HUES48 (cell line): ENCODE results near the gene PPP1R10.
A peak's percentile ranks its signal among the peaks of the same experiment; 100 is the strongest.

Source experiments
- H3K27ac ChIP-seq: one replicate; pipeline ENCODE4 v1.7.0; 2013; ENCODE audit warnings: low read depth, low read length, inconsistent platforms
- H3K27me3 ChIP-seq: 2 replicates; pipeline ENCODE4 v1.6.1; 2013; ENCODE audit warnings: mild to moderate bottlenecking, low read length; ENCODE audit not compliant: control insufficient read depth, insufficient read depth
- H3K36me3 ChIP-seq: 2 replicates; pipeline ENCODE4 v1.6.1; 2013; ENCODE audit warnings: low read length; ENCODE audit not compliant: control insufficient read depth, insufficient read depth
- H3K4me1 ChIP-seq: 2 replicates; pipeline ENCODE4 v1.6.1; 2013; ENCODE audit warnings: mild to moderate bottlenecking, low read length; ENCODE audit not compliant: control insufficient read depth, insufficient read depth
- H3K4me3 ChIP-seq: 2 replicates; pipeline ENCODE4 v1.5.1; 2013; ENCODE audit warnings: mild to moderate bottlenecking, low read depth, low read length
- H3K9ac ChIP-seq: 2 replicates; pipeline ENCODE4 v1.6.1; 2013; ENCODE audit warnings: mild to moderate bottlenecking, low read depth, low read length, moderate library complexity
- H3K9me3 ChIP-seq: 2 replicates; pipeline ENCODE4 v1.6.1; 2013; ENCODE audit warnings: low read length; ENCODE audit not compliant: control insufficient read depth, insufficient read depth

The PPP1R10 gene

DNA sequence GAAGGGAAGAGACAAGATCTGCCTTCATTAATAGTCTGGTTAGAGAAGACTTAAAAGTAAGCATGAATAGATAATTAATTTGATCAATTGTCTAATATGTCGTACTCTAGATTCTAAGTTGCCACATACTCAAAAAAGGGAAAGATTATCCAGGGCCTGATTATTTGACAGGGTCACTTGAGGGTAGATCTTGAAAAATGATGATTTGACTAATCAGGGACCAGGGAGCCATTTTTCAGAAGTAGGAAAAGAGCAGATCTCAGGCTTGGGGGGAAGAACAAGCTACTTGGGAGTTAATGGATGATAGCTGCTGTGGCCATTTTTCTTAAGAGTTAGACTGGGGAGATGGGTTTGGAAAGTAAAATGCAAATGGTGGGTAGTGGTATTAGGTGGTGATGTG is 24.8 kb downstream of the PPP1R10 start:
- Histone ChIP-seq H3K4me3 (no peak overlapping the region), H3K27me3 (no peaks in the 10 kb centered on the region), H3K9ac (no peak overlapping the region), H3K27ac (no peak overlapping the region), H3K36me3 (peaks cover 72% of the 10 kb centered on the region), H3K4me1 (no peaks in the 10 kb centered on the region), H3K9me3 (no peaks in the 10 kb centered on the region)

GRCh38 chr6:30591008-30591407 is 26.0 kb downstream of the PPP1R10 start:
- no peak overlapping the region for H3K9ac ChIP-seq
- no peaks in the 10 kb centered on the region for H3K9me3 ChIP-seq
- no peaks in the 10 kb centered on the region for H3K27me3 ChIP-seq
- H3K4me3 ChIP-seq: no peak overlapping the region
- H3K27ac ChIP-seq: no peak overlapping the region
- peaks cover 85% of the 10 kb centered on the region for H3K36me3 ChIP-seq
- H3K4me1 ChIP-seq: no peaks in the 10 kb centered on the region

DNA sequence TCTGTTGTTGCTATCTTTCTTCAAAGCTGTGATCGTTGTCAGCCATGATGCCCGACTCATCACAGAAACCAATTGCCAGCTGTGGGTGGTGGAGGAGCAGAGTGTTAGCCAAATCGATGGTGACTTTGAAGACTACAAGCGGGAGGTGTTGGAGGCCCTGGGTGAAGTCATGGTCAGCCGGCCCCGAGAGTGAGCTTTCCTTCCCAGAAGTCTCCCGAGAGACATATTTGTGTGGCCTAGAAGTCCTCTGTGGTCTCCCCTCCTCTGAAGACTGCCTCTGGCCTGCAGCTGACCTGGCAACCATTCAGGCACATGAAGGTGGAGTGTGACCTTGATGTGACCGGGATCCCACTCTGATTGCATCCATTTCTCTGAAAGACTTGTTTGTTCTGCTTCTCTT is 26.5 kb downstream of the PPP1R10 start:
- H3K9ac ChIP-seq: no peak overlapping the region
- H3K9me3 ChIP-seq: no peaks in the 10 kb centered on the region
- no peaks in the 10 kb centered on the region for H3K4me1 ChIP-seq
- no peaks in the 10 kb centered on the region for H3K27me3 ChIP-seq
- peaks cover 90% of the 10 kb centered on the region for H3K36me3 ChIP-seq
- no peak overlapping the region for H3K4me3 ChIP-seq
- H3K27ac ChIP-seq: no peak overlapping the region

DNA sequence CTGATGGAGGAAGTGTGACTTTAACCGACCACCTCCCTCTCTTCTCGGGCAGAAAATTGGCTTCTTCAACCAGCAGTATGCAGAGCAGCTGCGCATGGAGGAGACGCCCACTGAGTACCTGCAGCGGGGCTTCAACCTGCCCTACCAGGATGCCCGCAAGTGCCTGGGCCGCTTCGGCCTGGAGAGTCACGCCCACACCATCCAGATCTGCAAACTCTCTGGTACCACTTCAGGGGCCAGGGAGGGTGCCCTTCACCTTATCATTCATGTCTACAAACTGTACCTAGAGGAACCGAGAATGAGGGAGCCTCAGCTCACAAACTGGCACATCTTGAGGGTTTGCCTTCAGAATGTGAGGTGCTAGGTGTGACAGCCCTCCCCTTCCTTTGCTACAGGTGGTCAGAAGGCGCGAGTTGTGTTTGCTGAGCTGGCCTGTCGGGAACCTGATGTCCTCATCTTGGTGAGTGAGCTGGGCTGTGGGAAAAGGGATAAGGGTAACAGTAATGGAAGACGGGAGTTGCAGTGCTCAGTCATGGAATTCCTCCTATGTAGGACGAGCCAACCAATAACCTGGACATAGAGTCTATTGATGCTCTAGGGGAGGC is 27.2 kb downstream of the PPP1R10 start:
- H3K4me1 ChIP-seq: no peaks in the 10 kb centered on the region
- H3K4me3 ChIP-seq: no peak overlapping the region
- no peaks in the 10 kb centered on the region for H3K9me3 ChIP-seq
- H3K27ac ChIP-seq: no peak overlapping the region
- no peak overlapping the region for H3K9ac ChIP-seq
- H3K36me3 ChIP-seq: peaks cover 94% of the 10 kb centered on the region
- no peaks in the 10 kb centered on the region for H3K27me3 ChIP-seq

GRCh38 chr6:30583921-30584320 is 33.1 kb downstream of the PPP1R10 start:
- H3K27ac ChIP-seq: no peak overlapping the region

GRCh38 chr6:30578051-30578450 is 39.0 kb downstream of the PPP1R10 start:
- H3K9ac ChIP-seq: no peak overlapping the region
- no peak overlapping the region for H3K4me3 ChIP-seq
- H3K36me3 ChIP-seq: peaks cover 84% of the 10 kb centered on the region
- no peaks in the 10 kb centered on the region; the same call in 1 of the 2 replicates for H3K9me3 ChIP-seq
- no peaks in the 10 kb centered on the region for H3K27me3 ChIP-seq
- no peak overlapping the region for H3K27ac ChIP-seq
- H3K4me1 ChIP-seq: no peaks in the 10 kb centered on the region

More at GRCh38 chr6:30583921-30584320, 33.1 kb downstream of the PPP1R10 start:
- Histone ChIP-seq H3K4me3 (no peak overlapping the region), H3K9ac (no peak overlapping the region), H3K36me3 (peaks cover 95% of the 10 kb centered on the region), H3K4me1 (no peaks in the 10 kb centered on the region), H3K9me3 (no peaks in the 10 kb centered on the region), H3K27me3 (no peaks in the 10 kb centered on the region)

DNA sequence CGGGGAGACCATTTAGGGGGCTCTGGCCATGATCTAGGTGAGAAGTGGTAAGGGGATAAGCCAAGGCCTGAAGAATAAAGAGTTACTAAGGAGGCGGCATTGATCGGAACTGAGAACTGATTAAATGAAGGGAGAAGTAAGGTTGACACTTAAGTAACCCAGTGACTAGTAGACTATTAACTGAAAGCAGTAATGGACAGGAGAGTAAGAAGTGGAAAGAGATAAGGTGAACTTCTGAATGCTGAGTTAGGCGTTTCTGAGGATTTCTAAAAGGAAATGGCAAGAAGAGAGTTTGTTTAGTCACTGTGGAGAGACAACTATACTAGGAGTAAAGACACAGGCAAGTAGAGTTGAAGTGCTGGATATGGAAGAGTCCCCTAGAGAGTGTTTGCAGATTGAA is 43.9 kb downstream of the PPP1R10 start:
- Histone ChIP-seq H3K4me3 (no peak overlapping the region), H3K9me3 (no peaks in the 10 kb centered on the region; the same call in 1 of the 2 replicates), H3K4me1 (peaks cover 9% of the 10 kb centered on the region), H3K27me3 (no peaks in the 10 kb centered on the region), H3K9ac (no peak overlapping the region), H3K36me3 (peaks cover 45% of the 10 kb centered on the region), H3K27ac (no peak overlapping the region)

DNA sequence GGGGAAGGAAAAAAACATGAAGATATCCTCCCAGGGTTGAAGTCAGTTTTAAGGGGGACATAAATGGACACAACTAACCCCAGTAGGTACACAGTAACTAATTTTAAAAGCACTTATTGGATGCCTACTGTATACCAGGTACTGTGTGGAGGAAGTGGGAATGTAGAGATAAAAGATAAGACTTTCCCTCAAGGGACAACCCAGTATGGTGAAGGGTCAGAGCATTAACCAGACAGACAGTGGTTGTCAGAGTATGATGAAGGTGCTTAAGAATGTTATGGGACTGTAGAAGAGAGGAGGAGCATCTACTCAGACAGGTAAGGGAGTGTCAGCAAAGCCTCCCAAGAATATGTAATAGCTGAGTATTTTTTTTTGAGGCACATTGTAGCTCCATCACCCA is 44.9 kb downstream of the PPP1R10 start:
- H3K27me3 ChIP-seq: no peaks in the 10 kb centered on the region
- H3K4me3 ChIP-seq: peak overlapping the region; percentile 94
- peaks cover 35% of the 10 kb centered on the region for H3K36me3 ChIP-seq
- H3K9ac ChIP-seq: peak overlapping the region; percentile 93
- H3K9me3 ChIP-seq: no peaks in the 10 kb centered on the region
- peaks cover 9% of the 10 kb centered on the region for H3K4me1 ChIP-seq
- no peak overlapping the region for H3K27ac ChIP-seq

GRCh38 chr6:30571762-30572082 is 45.3 kb downstream of the PPP1R10 start:
- H3K9me3 ChIP-seq: no peaks in the 10 kb centered on the region
- peaks cover 9% of the 10 kb centered on the region for H3K4me1 ChIP-seq
- H3K36me3 ChIP-seq: peaks cover 31% of the 10 kb centered on the region
- H3K9ac ChIP-seq: peak overlapping the region; percentile 93
- H3K27me3 ChIP-seq: no peaks in the 10 kb centered on the region
- peak overlapping the region; percentile 88 for H3K27ac ChIP-seq
- peak overlapping the region; percentile 94 for H3K4me3 ChIP-seq

GRCh38 chr6:30571075-30571761 is 45.8 kb downstream of the PPP1R10 start, which contains the start of gene ABCF1:
ABCF1 (plus strand) TSS chr6:30571442; CDS start chr6:30571488, 46 bp downstream.
- H3K27ac ChIP-seq: peak within 1 kb of the TSS; percentile 88
- H3K4me1 ChIP-seq: peaks cover 9% of the 10 kb centered on the region
- peaks cover 27% of the 10 kb centered on the region for H3K36me3 ChIP-seq
- H3K9ac ChIP-seq: peak within 1 kb of the TSS; percentile 93
- no peaks in the 10 kb centered on the region for H3K9me3 ChIP-seq
- H3K4me3 ChIP-seq: peak within 1 kb of the TSS; percentile 94
- H3K27me3 ChIP-seq: no peaks in the 10 kb centered on the region

DNA sequence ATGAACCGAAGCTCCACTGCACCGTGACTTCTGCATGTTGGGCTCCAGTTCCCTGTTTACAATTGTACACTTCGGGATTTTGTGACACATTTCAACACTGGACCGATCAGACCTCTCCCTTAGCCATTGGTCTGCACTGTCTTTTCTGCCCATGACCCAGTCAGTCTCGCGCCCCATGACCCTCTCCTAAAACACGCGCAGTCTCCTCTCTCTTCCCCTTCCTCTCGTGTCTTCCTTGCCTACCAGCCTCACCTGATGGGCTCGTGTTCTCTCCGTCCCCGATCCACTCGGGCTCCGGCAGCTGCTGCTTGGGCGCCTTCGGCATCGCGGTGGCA is 46.3 kb downstream of the PPP1R10 start:
- Histone ChIP-seq H3K9ac (peak overlapping the region; percentile 39), H3K27me3 (no peaks in the 10 kb centered on the region), H3K27ac (peak overlapping the region; percentile 88), H3K9me3 (no peaks in the 10 kb centered on the region), H3K4me1 (peaks cover 9% of the 10 kb centered on the region), H3K4me3 (peak overlapping the region; percentile 94), H3K36me3 (peaks cover 25% of the 10 kb centered on the region)
